ENCODE results near the gene MCC. TPM values are rescaled to one million over a fixed set of nuclear protein-coding genes. Genes with fewer than 3 reads are reported as not detected.

The MCC gene
- total and polyA plus RNA-seq, 4 donors = 9.0 to 47.3 (median 14.7) TPM

GRCh38 chr5:113487416-113487780, 855 bp downstream of the MCC start:
- no peak overlapping the region for H3K9ac ChIP-seq (ENCODE audit: low read depth in 1 of 2, low read length in 2 of 2)
- TF ChIP-seq TAF1 (conservative IDR thresholded peaks at IDR 0.05) (no peak), FOXA2 (IDR thresholded peaks at IDR 0.05) (no peak), RAD21 (IDR thresholded peaks at IDR 0.05) (no peak), JUND (IDR thresholded peaks at IDR 0.05) (no peak), HNF4A (conservative IDR thresholded peaks at IDR 0.05) (no peak), NR2F2 (IDR thresholded peaks at IDR 0.05) (no peak), CTCF (IDR thresholded peaks at IDR 0.05; ENCODE audit: low read depth, low read length, missing input control) (no peak), ATF3 (IDR thresholded peaks at IDR 0.05) (no peak)
- H3K36me3 ChIP-seq (ENCODE audit: control insufficient read depth in 4 of 4, insufficient read depth in 3 of 4, low read depth in 1 of 4, low read length in 3 of 4) = no peaks in the 10 kb centered on the region
- H3K27ac ChIP-seq (ENCODE audit: low read depth in 1 of 2, low read length in 2 of 2) = no peak overlapping the region
- H3K4me1 ChIP-seq (ENCODE audit: control insufficient read depth in 4 of 4, insufficient read depth in 4 of 4, low read length in 3 of 4) = peaks cover 6 to 18% (median 13%) of the 10 kb centered on the region in 4 donors
- H3K27me3 ChIP-seq (ENCODE audit: control insufficient read depth in 4 of 4, insufficient read depth in 4 of 4, low read length in 3 of 4) = peaks cover 2 to 6% (median 4%) of the 10 kb centered on the region in 4 donors
- no peak for DNase-seq (ENCODE audit: low spot score)
- 6% methylated on average over 18 of the region's 18 CpGs for WGBS
- peaks cover 0 to 23% (median 7%) of the 10 kb centered on the region in 4 donors for H3K9me3 ChIP-seq (ENCODE audit: control insufficient read depth in 4 of 4, low read length in 3 of 4)
- H3K4me3 ChIP-seq (ENCODE audit: low read depth in 1 of 3, low read length in 3 of 3) = peak overlapping the region in 2 of 3 donors; percentile 58 to 71

GRCh38 chr5:113480243-113480642, 8.0 kb downstream of the MCC start:
- Histone ChIP-seq H3K36me3 (ENCODE audit: control insufficient read depth in 4 of 4, insufficient read depth in 3 of 4, low read depth in 1 of 4, low read length in 3 of 4) (no peaks in the 10 kb centered on the region), H3K4me3 (ENCODE audit: low read depth in 1 of 3, low read length in 3 of 3) (no peak overlapping the region), H3K27ac (ENCODE audit: low read depth in 1 of 2, low read length in 2 of 2) (no peak overlapping the region), H3K27me3 (ENCODE audit: control insufficient read depth in 4 of 4, insufficient read depth in 4 of 4, low read length in 3 of 4) (peaks cover 0 to 3% (median 1%) of the 10 kb centered on the region in 4 donors), H3K4me1 (ENCODE audit: control insufficient read depth in 4 of 4, insufficient read depth in 4 of 4, low read length in 3 of 4) (no peaks in the 10 kb centered on the region), H3K9me3 (ENCODE audit: control insufficient read depth in 4 of 4, low read length in 3 of 4) (no peaks in the 10 kb centered on the region), H3K9ac (ENCODE audit: low read depth in 1 of 2, low read length in 2 of 2) (no peak overlapping the region)
- TF ChIP-seq HNF4G (IDR thresholded peaks at IDR 0.05) = no peak
- no peak for TF ChIP-seq EGR1 (IDR thresholded peaks at IDR 0.05; ENCODE audit: low read depth in 2 of 2)
- TF ChIP-seq MAX (IDR thresholded peaks at IDR 0.05) = no peak
- no peak for TF ChIP-seq NR2F2 (IDR thresholded peaks at IDR 0.05)
- WGBS = 73% methylated on average over 5 of the region's 5 CpGs
- DNase-seq (ENCODE audit: low spot score) = no peak

GRCh38 chr5:113478691-113479090, 9.6 kb downstream of the MCC start:
- Histone ChIP-seq H3K27ac (ENCODE audit: low read depth in 1 of 2, low read length in 2 of 2) (no peak overlapping the region), H3K4me1 (ENCODE audit: control insufficient read depth in 4 of 4, insufficient read depth in 4 of 4, low read length in 3 of 4) (no peaks in the 10 kb centered on the region), H3K9ac (ENCODE audit: low read depth in 1 of 2, low read length in 2 of 2) (no peak overlapping the region), H3K36me3 (ENCODE audit: control insufficient read depth in 4 of 4, insufficient read depth in 3 of 4, low read depth in 1 of 4, low read length in 3 of 4) (no peaks in the 10 kb centered on the region), H3K9me3 (ENCODE audit: control insufficient read depth in 4 of 4, low read length in 3 of 4) (no peaks in the 10 kb centered on the region), H3K4me3 (ENCODE audit: low read depth in 1 of 3, low read length in 3 of 3) (no peak overlapping the region), H3K27me3 (ENCODE audit: control insufficient read depth in 4 of 4, insufficient read depth in 4 of 4, low read length in 3 of 4) (peaks cover 0 to 3% (median 0%) of the 10 kb centered on the region in 4 donors)
- no peak for DNase-seq (ENCODE audit: low spot score)
- 79% methylated on average over 3 of the region's 3 CpGs for WGBS
- no peak for TF ChIP-seq MAX (IDR thresholded peaks at IDR 0.05)
- TF ChIP-seq RXRA (IDR thresholded peaks at IDR 0.05) = no peak
- no peak for TF ChIP-seq GABPA (IDR thresholded peaks at IDR 0.05 in 1 of 2, conservative IDR thresholded peaks at IDR 0.05 in 1 of 2)
- no peak for TF ChIP-seq ZBTB33 (IDR thresholded peaks at IDR 0.05)
- TF ChIP-seq YY1 (IDR thresholded peaks at IDR 0.05) = no peak
- TF ChIP-seq HNF4A (conservative IDR thresholded peaks at IDR 0.05) = no peak
- TF ChIP-seq SP1 (IDR thresholded peaks at IDR 0.05) = no peak
- no peak for TF ChIP-seq TAF1 (conservative IDR thresholded peaks at IDR 0.05)
- no peak for TF ChIP-seq HNF4G (IDR thresholded peaks at IDR 0.05)
- no peak for TF ChIP-seq RAD21 (IDR thresholded peaks at IDR 0.05)
- TF ChIP-seq FOXA2 (IDR thresholded peaks at IDR 0.05) = no peak
- TF ChIP-seq ATF3 (IDR thresholded peaks at IDR 0.05) = no peak
- TF ChIP-seq NR2F2 (IDR thresholded peaks at IDR 0.05) = no peak
- TF ChIP-seq EGR1 (IDR thresholded peaks at IDR 0.05; ENCODE audit: low read depth in 2 of 2) = no peak
- TF ChIP-seq REST (IDR thresholded peaks at IDR 0.05) = no peak
- no peak for TF ChIP-seq FOXA1 (IDR thresholded peaks at IDR 0.05)

Data from liver (tissue), 9 donors.